HepG2 (cell line): ENCODE measurements around the gene IGHMBP2. TPM values are rescaled to one million over a fixed set of nuclear protein-coding genes. Genes with fewer than 3 reads are reported as not detected.

Source experiments
- BHLHE40 ChIP-seq: IDR thresholded peaks from 2 replicates; pipeline ENCODE4 v1.6.1; 2011; ENCODE audit warnings: low read length, improper control_type of control experiment
- CREB1 ChIP-seq, 2 experiments: fragments of 450-650 bp in 1 of 2; IDR thresholded peaks; 2 replicates each; pipeline ENCODE4 v1.6.1; 2016 to 2017; ENCODE audit warnings: control low read depth in 1 of 2, mild to moderate bottlenecking in 1 of 2, missing compliant biosample characterization in 1 of 2, missing genetic modification characterization in 1 of 2
- EP300 ChIP-seq, 3 experiments: sonication (generic) in 1 of 3; formaldehyde crosslinking in 1 of 3; IDR thresholded peaks; 2 replicates each; pipeline versions ENCODE4 v1.5.1 to v1.6.1; 2011 to 2020; ENCODE audit warnings: low read depth in 2 of 3, low read length in 2 of 3, borderline replicate concordance in 1 of 3, improper control_type of control experiment in 1 of 3, mild to moderate bottlenecking in 1 of 3, missing genetic modification reagents in 1 of 3, moderate library complexity in 1 of 3
- FOSL2 ChIP-seq: sonication (generic); formaldehyde crosslinking; IDR thresholded peaks from 2 replicates; pipeline ENCODE4 v1.4.0; 2020; ENCODE audit warnings: missing genetic modification reagents
- JUND ChIP-seq: sonication (generic); formaldehyde crosslinking; IDR thresholded peaks from 2 replicates; pipeline ENCODE4 v1.8.0; 2022; ENCODE audit warnings: mild to moderate bottlenecking, missing genetic modification reagents
- LCORL ChIP-seq, 2 experiments: fragments of 450-650 bp in 1 of 2; sonication (generic) in 1 of 2; formaldehyde crosslinking in 1 of 2; IDR thresholded peaks; 2 replicates each; pipeline versions ENCODE4 v1.5.0 to v1.6.1; 2017 to 2020; ENCODE audit warnings: antibody characterized with exemption in 1 of 2, missing genetic modification reagents in 1 of 2
- MED1 ChIP-seq: sonication (generic); formaldehyde crosslinking; IDR thresholded peaks from 2 replicates; pipeline ENCODE4 v1.4.0; 2020; ENCODE audit warnings: missing genetic modification reagents
- NCOA2 ChIP-seq: sonication (generic); formaldehyde crosslinking; IDR thresholded peaks from 2 replicates; pipeline ENCODE4 v1.8.0; 2022; ENCODE audit warnings: inconsistent platforms
- RARA ChIP-seq: IDR thresholded peaks from 2 replicates; pipeline ENCODE4 v1.6.1; 2016; ENCODE audit warnings: missing genetic modification reagents, missing compliant biosample characterization
- RXRB ChIP-seq: IDR thresholded peaks from 2 replicates; pipeline ENCODE4 v1.6.1; 2016; ENCODE audit warnings: borderline replicate concordance, missing genetic modification reagents, missing compliant biosample characterization
- SALL2 ChIP-seq: sonication (generic); formaldehyde crosslinking; IDR thresholded peaks from 2 replicates; pipeline ENCODE4 v1.8.1; 2023; ENCODE audit warnings: mild to moderate bottlenecking, missing genetic modification reagents, inconsistent platforms
- SOX5 ChIP-seq: IDR thresholded peaks from 2 replicates; pipeline ENCODE4 v1.6.1; 2016; ENCODE audit warnings: borderline replicate concordance
- ZNF484 ChIP-seq: sonication (generic); formaldehyde crosslinking; IDR thresholded peaks from 2 replicates; pipeline ENCODE4 v1.5.1; 2020; ENCODE audit warnings: mild to moderate bottlenecking, low read depth, missing genetic modification reagents, borderline replicate concordance
- ZNF598 ChIP-seq: sonication (generic); formaldehyde crosslinking; IDR thresholded peaks from 2 replicates; pipeline ENCODE4 v1.5.1; 2020; ENCODE audit warnings: mild to moderate bottlenecking, missing genetic modification reagents, borderline replicate concordance
- ZZZ3 ChIP-seq: sonication (generic); formaldehyde crosslinking; IDR thresholded peaks from 2 replicates; pipeline ENCODE4 v1.4.0; 2020; ENCODE audit warnings: missing genetic modification reagents, mild to moderate bottlenecking, borderline replicate concordance
- polyA plus RNA-seq, 8 experiments: library from polyadenylated mRNA; depleted of rRNA in 3 of 8; stranded (reverse) in 7 of 8; unstranded in 1 of 8; fragments of >200 nt; fragmentation: Illumina TruSeq in 4 of 8; extraction: Trizol in 4 of 8; gene quantifications; 2 replicates each; pipeline versions ENCODE4 v1.2.1 to v1.2.3, GENCODE V29; 2011 to 2016; ENCODE audit warnings: low read depth in 4 of 8, missing spikeins in 1 of 8, mixed read lengths in 1 of 8; ENCODE audit not compliant: insufficient read depth in 1 of 8
- total RNA-seq, 5 experiments: library from RNA; depleted of rRNA; stranded (reverse); fragments of >200 nt; fragmentation: Illumina TruSeq; extraction: Trizol; gene quantifications; 2 replicates each; pipeline ENCODE4 v1.2.3, GENCODE V29; 2016; ENCODE audit warnings: low read depth in 1 of 5
- TF ChIP-seq, protein P1 (sequence below): sonication (generic); formaldehyde crosslinking; IDR thresholded peaks from 2 replicates; pipeline ENCODE4 v1.4.0; 2020; ENCODE audit warnings: missing genetic modification reagents, borderline replicate concordance
- TF ChIP-seq, protein P2 (sequence below): sonication (generic); formaldehyde crosslinking; conservative IDR thresholded peaks from 2 replicates; pipeline ENCODE4 v1.5.0; 2020; ENCODE audit warnings: missing genetic modification reagents
- TF ChIP-seq, protein P3 (sequence below): IDR thresholded peaks from 2 replicates; pipeline ENCODE4 v1.4.0; 2020; ENCODE audit warnings: mild to moderate bottlenecking, missing genetic modification reagents
- TF ChIP-seq, protein P4 (sequence below): IDR thresholded peaks from 2 replicates; pipeline ENCODE4 v1.6.1; 2016; ENCODE audit warnings: low read depth

Gene IGHMBP2
- total and polyA plus RNA-seq, 2 of the 13 experiments (the other 11 are each of a cell fraction or from before 2014, with no cell fraction given): 8.9 to 9.9 TPM

DNA sequence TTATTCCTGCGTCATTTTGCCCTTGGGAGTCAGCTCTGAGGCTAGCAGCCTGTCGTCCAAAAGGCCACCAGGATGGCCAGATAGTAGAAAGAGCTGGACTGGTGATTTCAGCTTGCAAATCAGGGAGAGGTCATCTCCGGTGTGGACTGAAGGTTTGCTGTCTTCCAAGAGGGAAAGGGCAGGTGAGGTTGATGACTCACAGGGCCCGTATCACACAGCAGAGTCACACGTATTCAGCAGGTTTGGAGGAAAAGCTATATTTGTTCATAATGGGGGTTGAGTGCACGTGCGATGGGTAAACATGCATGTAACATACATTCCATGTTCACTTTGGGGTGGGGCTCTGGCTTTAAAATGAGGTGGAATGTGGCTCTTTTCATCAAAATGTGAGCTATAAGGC, 25.7 kb upstream of the IGHMBP2 start (continued):
- TF ChIP-seq, protein P1, sequence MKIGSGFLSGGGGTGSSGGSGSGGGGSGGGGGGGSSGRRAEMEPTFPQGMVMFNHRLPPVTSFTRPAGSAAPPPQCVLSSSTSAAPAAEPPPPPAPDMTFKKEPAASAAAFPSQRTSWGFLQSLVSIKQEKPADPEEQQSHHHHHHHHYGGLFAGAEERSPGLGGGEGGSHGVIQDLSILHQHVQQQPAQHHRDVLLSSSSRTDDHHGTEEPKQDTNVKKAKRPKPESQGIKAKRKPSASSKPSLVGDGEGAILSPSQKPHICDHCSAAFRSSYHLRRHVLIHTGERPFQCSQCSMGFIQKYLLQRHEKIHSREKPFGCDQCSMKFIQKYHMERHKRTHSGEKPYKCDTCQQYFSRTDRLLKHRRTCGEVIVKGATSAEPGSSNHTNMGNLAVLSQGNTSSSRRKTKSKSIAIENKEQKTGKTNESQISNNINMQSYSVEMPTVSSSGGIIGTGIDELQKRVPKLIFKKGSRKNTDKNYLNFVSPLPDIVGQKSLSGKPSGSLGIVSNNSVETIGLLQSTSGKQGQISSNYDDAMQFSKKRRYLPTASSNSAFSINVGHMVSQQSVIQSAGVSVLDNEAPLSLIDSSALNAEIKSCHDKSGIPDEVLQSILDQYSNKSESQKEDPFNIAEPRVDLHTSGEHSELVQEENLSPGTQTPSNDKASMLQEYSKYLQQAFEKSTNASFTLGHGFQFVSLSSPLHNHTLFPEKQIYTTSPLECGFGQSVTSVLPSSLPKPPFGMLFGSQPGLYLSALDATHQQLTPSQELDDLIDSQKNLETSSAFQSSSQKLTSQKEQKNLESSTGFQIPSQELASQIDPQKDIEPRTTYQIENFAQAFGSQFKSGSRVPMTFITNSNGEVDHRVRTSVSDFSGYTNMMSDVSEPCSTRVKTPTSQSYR (CRISPR knock-in tag): peak; percentile 21; the same call in 1 of the 2 replicates
- TF ChIP-seq, protein P2, sequence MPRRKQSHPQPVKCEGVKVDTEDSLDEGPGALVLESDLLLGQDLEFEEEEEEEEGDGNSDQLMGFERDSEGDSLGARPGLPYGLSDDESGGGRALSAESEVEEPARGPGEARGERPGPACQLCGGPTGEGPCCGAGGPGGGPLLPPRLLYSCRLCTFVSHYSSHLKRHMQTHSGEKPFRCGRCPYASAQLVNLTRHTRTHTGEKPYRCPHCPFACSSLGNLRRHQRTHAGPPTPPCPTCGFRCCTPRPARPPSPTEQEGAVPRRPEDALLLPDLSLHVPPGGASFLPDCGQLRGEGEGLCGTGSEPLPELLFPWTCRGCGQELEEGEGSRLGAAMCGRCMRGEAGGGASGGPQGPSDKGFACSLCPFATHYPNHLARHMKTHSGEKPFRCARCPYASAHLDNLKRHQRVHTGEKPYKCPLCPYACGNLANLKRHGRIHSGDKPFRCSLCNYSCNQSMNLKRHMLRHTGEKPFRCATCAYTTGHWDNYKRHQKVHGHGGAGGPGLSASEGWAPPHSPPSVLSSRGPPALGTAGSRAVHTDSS (CRISPR knock-in tag): no peak
- TF ChIP-seq ZNF598 (CRISPR knock-in tag) (peak; percentile 39; the same call in 1 of the 2 replicates), EP300 (IDR thresholded peaks at IDR 0.05; ENCODE audit: low read depth in 2 of 2, low read length in 2 of 2) (peak in 1 of 2 experiments; percentile 10; a peak in 1 of 4 replicates), EP300 (CRISPR knock-in tag; IDR thresholded peaks at IDR 0.05; ENCODE audit: borderline replicate concordance) (no peak), JUND (0 out of 2 replicates have a peak, but pooled peaks have one; percentile 21), MED1 (CRISPR knock-in tag) (peak; percentile 49; the same call in 1 of the 2 replicates), RXRB (CRISPR knock-in tag) (peak; percentile 47; the same call in 1 of the 2 replicates), NCOA2 (CRISPR knock-in tag) (no peak), ZZZ3 (CRISPR knock-in tag) (no peak), LCORL (IDR thresholded peaks at IDR 0.05) (no peak), LCORL (CRISPR knock-in tag; IDR thresholded peaks at IDR 0.05) (0 out of 2 replicates have a peak, but pooled peaks have one; percentile 36), RARA (CRISPR knock-in tag) (peak; percentile 70), CREB1 (IDR thresholded peaks at IDR 0.05) (peak; percentile 44; the same call in 1 of the 2 replicates), CREB1 (CRISPR knock-in tag; IDR thresholded peaks at IDR 0.05) (0 out of 2 replicates have a peak, but pooled peaks have one; percentile 13), ZNF484 (CRISPR knock-in tag) (no peak), FOSL2 (peak; percentile 84), SALL2 (CRISPR knock-in tag) (no peak), SOX5 (CRISPR knock-in tag) (0 out of 2 replicates have a peak, but pooled peaks have one; percentile 20), BHLHE40 (peak; percentile 89)
- TF ChIP-seq, protein P3, sequence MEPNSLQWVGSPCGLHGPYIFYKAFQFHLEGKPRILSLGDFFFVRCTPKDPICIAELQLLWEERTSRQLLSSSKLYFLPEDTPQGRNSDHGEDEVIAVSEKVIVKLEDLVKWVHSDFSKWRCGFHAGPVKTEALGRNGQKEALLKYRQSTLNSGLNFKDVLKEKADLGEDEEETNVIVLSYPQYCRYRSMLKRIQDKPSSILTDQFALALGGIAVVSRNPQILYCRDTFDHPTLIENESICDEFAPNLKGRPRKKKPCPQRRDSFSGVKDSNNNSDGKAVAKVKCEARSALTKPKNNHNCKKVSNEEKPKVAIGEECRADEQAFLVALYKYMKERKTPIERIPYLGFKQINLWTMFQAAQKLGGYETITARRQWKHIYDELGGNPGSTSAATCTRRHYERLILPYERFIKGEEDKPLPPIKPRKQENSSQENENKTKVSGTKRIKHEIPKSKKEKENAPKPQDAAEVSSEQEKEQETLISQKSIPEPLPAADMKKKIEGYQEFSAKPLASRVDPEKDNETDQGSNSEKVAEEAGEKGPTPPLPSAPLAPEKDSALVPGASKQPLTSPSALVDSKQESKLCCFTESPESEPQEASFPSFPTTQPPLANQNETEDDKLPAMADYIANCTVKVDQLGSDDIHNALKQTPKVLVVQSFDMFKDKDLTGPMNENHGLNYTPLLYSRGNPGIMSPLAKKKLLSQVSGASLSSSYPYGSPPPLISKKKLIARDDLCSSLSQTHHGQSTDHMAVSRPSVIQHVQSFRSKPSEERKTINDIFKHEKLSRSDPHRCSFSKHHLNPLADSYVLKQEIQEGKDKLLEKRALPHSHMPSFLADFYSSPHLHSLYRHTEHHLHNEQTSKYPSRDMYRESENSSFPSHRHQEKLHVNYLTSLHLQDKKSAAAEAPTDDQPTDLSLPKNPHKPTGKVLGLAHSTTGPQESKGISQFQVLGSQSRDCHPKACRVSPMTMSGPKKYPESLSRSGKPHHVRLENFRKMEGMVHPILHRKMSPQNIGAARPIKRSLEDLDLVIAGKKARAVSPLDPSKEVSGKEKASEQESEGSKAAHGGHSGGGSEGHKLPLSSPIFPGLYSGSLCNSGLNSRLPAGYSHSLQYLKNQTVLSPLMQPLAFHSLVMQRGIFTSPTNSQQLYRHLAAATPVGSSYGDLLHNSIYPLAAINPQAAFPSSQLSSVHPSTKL: 0 out of 2 replicates have a peak, but pooled peaks have one; percentile 14
- TF ChIP-seq, protein P4, sequence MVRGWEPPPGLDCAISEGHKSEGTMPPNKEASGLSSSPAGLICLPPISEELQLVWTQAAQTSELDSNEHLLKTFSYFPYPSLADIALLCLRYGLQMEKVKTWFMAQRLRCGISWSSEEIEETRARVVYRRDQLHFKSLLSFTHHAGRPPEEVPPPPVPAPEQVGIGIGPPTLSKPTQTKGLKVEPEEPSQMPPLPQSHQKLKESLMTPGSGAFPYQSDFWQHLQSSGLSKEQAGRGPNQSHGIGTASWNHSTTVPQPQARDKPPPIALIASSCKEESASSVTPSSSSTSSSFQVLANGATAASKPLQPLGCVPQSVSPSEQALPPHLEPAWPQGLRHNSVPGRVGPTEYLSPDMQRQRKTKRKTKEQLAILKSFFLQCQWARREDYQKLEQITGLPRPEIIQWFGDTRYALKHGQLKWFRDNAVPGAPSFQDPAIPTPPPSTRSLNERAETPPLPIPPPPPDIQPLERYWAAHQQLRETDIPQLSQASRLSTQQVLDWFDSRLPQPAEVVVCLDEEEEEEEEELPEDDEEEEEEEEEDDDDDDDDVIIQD (CRISPR knock-in tag): no peak
